GM06990 (cell line): ENCODE measurements around the gene ANAPC4.

Experiments used
- DNase-seq: peaks from one replicate; pipeline ENCODE4 v3.0.0-alpha.2; 2011; ENCODE audit not compliant: insufficient read length; ENCODE audit errors: extremely low read depth
- H3K27me3 ChIP-seq: replicated peaks from 2 replicates; pipeline ENCODE4 v1.6.0; 2011; ENCODE audit warnings: low read length; ENCODE audit not compliant: control insufficient read depth, insufficient read depth
- H3K36me3 ChIP-seq: 2 replicates; pipeline ENCODE4 v1.5.1; 2011; ENCODE audit warnings: low read length; ENCODE audit not compliant: control insufficient read depth, insufficient read depth
- H3K4me3 ChIP-seq: replicated peaks from 2 replicates; pipeline ENCODE4 v1.5.1; 2011; ENCODE audit warnings: low read depth, mild to moderate bottlenecking, control low read depth, low read length
- TF ChIP-seq, protein P1 (sequence below): IDR thresholded peaks from 2 replicates; pipeline ENCODE4 v1.5.1; 2011; ENCODE audit warnings: low read length, control low read depth, mild to moderate bottlenecking, inconsistent platforms; ENCODE audit not compliant: insufficient read depth, poor library complexity, severe bottlenecking

Gene ANAPC4

GRCh38 chr4:25420931-25421330 is 43.9 kb downstream of the ANAPC4 start:
- H3K27me3 ChIP-seq: no peaks in the 10 kb centered on the region
- no peak overlapping the region for H3K4me3 ChIP-seq
- TF ChIP-seq, protein P1, sequence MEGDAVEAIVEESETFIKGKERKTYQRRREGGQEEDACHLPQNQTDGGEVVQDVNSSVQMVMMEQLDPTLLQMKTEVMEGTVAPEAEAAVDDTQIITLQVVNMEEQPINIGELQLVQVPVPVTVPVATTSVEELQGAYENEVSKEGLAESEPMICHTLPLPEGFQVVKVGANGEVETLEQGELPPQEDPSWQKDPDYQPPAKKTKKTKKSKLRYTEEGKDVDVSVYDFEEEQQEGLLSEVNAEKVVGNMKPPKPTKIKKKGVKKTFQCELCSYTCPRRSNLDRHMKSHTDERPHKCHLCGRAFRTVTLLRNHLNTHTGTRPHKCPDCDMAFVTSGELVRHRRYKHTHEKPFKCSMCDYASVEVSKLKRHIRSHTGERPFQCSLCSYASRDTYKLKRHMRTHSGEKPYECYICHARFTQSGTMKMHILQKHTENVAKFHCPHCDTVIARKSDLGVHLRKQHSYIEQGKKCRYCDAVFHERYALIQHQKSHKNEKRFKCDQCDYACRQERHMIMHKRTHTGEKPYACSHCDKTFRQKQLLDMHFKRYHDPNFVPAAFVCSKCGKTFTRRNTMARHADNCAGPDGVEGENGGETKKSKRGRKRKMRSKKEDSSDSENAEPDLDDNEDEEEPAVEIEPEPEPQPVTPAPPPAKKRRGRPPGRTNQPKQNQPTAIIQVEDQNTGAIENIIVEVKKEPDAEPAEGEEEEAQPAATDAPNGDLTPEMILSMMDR: no peak
- peaks cover 1% of the 10 kb centered on the region; the same call in 1 of the 2 replicates for H3K36me3 ChIP-seq
- no peak for DNase-seq

- TF ChIP-seq, protein P1: no peak
- no peaks in the 10 kb centered on the region for H3K27me3 ChIP-seq
- DNase-seq: no peak
- no peak overlapping the region for H3K4me3 ChIP-seq
- peaks cover 1% of the 10 kb centered on the region; the same call in 1 of the 2 replicates for H3K36me3 ChIP-seq
Measured at GRCh38 chr4:25421816-25422525, 44.9 kb downstream of the ANAPC4 start.

- TF ChIP-seq, protein P1: no peak
- H3K4me3 ChIP-seq: no peak overlapping the region
- peaks cover 1% of the 10 kb centered on the region; the same call in 1 of the 2 replicates for H3K36me3 ChIP-seq
- no peak for DNase-seq
- no peaks in the 10 kb centered on the region for H3K27me3 ChIP-seq
Measured at GRCh38 chr4:25423548-25423947, 46.5 kb downstream of the ANAPC4 start.

DNA sequence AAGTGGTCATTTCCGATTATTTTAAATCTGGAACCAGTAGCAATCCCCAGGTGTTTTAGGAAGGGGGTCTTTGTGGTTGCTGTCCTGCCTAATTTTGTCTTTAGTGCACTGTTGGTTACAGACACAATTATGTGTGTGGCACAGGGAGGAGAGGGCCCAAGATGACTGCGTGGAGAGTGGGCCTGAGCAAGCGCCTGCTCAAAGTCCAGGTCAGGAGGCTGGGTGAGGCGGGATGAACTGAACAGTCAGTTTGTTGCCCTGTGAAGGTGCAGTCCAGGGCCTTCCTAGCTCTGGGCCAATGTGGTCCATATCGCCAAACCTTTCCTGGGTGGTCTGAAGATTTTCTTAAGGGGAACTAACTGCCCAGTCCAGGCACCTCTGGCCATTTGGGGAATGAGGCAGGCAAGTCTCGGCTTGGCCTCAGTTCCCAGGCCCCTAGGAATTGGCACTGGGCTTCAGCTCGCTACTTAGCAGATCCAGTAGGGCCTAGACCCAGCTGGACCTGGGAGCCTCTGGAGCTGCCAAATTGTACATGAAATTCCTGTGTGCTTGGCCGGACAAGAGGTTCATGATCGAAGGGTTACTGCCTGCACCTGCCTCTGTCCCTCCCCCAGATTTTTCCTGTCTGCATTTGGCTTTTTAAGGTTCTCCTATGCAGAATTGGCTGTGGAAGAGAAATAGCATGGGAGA is 47.6 kb downstream of the ANAPC4 start:
- H3K36me3 ChIP-seq: peaks cover 1% of the 10 kb centered on the region; the same call in 1 of the 2 replicates
- DNase-seq: no peak
- no peaks in the 10 kb centered on the region for H3K27me3 ChIP-seq
- TF ChIP-seq, protein P1: no peak
- H3K4me3 ChIP-seq: no peak overlapping the region

- H3K36me3 ChIP-seq: peaks cover under 1% of the 10 kb centered on the region; the same call in 1 of the 2 replicates
- DNase-seq: no peak
- H3K27me3 ChIP-seq: no peaks in the 10 kb centered on the region
- H3K4me3 ChIP-seq: no peak overlapping the region
- TF ChIP-seq, protein P1: no peak
Measured at GRCh38 chr4:25425361-25425760, 48.3 kb downstream of the ANAPC4 start.
